Stimulated activated CD4-positive, alpha-beta T cell treated with anti-CD3 and anti-CD28 coated beads, Interleukin-2, amount 100 ng/mL, for 4 hours (primary cell): ENCODE data around the gene ACTN1.

Source experiments
- DNase-seq: peaks from one replicate; pipeline ENCODE4 v3.0.0-alpha.2; 2020; ENCODE audit warnings: low read depth

ACTN1 gene

GRCh38 chr14:68824207-68824516, 154.9 kb downstream of the ACTN1 start:
- DNase-seq = no peak
